K562 treated with DMSO at 1 percent for 24 hours (cell line): Measurements from ENCODE around the gene PRKCE. TPM values are rescaled to one million over a fixed set of nuclear protein-coding genes. Genes with fewer than 3 reads are reported as not detected.

Experiments used
- total RNA-seq: library from RNA; unstranded; fragments of 300-600 nt; gene quantifications from 2 replicates; pipeline ENCODE4 v1.2.3, GENCODE V29; 2022; ENCODE audit warnings: low read depth; ENCODE audit not compliant: insufficient read depth

The PRKCE gene
- 0.43 and 1.1 TPM in 2 replicates for total RNA-seq

DNA sequence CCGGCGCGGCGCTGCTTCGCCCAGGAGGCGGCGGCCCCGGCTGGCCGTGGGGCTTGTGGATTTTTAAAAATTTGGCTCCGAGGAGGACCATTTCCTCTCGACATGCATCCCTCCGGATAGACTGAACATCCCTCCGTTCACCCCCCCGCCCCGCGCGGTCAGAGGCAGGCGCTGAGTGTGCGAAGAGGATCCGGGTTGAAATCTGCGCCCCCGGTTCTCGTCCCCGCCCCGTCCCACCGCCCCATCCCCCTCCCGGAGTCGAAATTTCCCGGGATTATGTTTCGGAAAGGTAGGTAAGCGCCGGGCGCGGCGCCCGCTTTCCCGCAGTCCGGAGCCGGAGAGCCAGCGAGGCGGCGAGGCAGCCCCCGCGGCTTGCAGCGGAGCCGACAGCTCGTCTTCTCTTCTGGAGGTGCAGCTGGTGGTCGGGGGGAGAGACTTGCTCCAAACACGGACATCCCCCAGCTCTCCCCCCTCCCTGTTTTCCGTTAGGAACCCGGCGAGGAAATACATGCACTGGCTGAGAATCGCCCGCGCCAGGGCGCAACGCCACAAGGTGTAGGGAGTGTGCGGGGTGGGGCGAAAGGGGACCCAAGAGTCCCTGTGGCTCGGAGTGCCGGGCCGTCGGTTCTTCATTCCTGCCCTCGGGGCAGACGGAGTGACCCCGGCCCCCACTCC, at the start of gene PRKCE:
PRKCE (plus strand) TSS at position 261 of the 675 bp plus-strand sequence.

GRCh38 chr2:45611020-45611859, 40.2 kb upstream of the PRKCE start, which contains the start of gene SRBD1:
TSS of gene SRBD1 (minus strand) at chr2:45611267. CDS start at chr2:45605441, 5,826 bp downstream.

Other genes starting within 250 kb of the PRKCE start
- gene SRBD1, start 40.4 kb upstream of the PRKCE start, total RNA-seq: 5.2 and 7.9 TPM in 2 replicates